ENCODE data around the gene ERC2.

DNA sequence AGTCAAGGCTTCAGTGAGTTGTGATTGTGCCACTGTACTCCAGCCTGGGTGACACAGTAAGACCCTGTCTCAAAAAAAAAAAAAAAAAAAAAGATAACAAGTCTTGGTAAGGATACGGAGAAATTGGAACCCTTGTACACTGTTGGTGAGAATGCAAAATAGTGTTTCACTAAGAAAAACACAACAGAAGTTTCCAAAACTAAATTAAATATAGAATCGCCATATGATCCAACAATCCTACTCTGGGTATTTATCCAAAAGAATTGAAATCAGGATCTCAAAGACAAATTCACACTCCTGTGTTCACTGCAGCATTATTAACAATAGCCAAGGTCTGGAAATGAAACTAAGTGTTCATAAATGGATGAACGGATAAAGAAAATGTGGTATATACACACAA is 149.4 kb downstream of the ERC2 start:
- TF ChIP-seq, protein P1, sequence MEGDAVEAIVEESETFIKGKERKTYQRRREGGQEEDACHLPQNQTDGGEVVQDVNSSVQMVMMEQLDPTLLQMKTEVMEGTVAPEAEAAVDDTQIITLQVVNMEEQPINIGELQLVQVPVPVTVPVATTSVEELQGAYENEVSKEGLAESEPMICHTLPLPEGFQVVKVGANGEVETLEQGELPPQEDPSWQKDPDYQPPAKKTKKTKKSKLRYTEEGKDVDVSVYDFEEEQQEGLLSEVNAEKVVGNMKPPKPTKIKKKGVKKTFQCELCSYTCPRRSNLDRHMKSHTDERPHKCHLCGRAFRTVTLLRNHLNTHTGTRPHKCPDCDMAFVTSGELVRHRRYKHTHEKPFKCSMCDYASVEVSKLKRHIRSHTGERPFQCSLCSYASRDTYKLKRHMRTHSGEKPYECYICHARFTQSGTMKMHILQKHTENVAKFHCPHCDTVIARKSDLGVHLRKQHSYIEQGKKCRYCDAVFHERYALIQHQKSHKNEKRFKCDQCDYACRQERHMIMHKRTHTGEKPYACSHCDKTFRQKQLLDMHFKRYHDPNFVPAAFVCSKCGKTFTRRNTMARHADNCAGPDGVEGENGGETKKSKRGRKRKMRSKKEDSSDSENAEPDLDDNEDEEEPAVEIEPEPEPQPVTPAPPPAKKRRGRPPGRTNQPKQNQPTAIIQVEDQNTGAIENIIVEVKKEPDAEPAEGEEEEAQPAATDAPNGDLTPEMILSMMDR (conservative IDR thresholded peaks at IDR 0.05; ENCODE audit: low read length) = no peak
- TF ChIP-seq EZH2phosphoT487 (IDR thresholded peaks at IDR 0.05; ENCODE audit: borderline replicate concordance, low read depth, low read length) = no peak

Data from OCI-LY7 (cell line).